ENCODE results near the gene CYTIP. TPM values are rescaled to one million over a fixed set of nuclear protein-coding genes. Genes with fewer than 3 reads are reported as not detected.

CYTIP gene
- total RNA-seq, 2 donors from 2014 or later = 0.31 TPM; not detected in 1

DNA sequence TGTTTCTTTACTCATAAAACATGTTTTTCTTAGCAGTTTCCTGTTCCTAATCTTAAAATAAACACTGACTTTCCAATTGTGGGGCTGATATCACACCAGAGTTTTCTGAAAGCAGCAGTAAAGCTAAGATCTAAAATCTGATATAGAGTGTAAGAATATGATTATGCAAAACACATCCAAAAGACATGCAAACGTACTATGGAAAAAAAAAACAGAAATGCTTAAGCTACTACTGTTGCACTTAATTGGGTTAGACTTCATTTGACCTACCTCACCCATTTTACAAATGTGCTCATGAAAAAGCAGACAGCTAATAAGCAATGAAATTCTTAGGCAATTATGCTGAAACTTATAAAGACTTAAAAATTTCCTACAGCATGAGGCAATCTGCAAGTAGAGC, 10.5 kb downstream of the CYTIP start:
- H3K4me1 ChIP-seq (ENCODE audit: control insufficient read depth, insufficient read depth, low read length) = peaks cover 4% of the 10 kb centered on the region
- DNase-seq = no peak
- H3K9ac ChIP-seq (ENCODE audit: extremely low read depth, low read length, poor library complexity, severe bottlenecking) = no peak overlapping the region
- Mint-ChIP-seq H3K36me3 (ENCODE audit: low read depth) (no peaks in the 10 kb centered on the region), H3K27ac (no peak overlapping the region), H3K4me1 (peaks cover 20% of the 10 kb centered on the region), H3K4me3 (no peak overlapping the region), H3K27me3 (ENCODE audit: insufficient read depth) (no peaks in the 10 kb centered on the region), H3K9me3 (no peaks in the 10 kb centered on the region)
- TF ChIP-seq, protein P1, sequence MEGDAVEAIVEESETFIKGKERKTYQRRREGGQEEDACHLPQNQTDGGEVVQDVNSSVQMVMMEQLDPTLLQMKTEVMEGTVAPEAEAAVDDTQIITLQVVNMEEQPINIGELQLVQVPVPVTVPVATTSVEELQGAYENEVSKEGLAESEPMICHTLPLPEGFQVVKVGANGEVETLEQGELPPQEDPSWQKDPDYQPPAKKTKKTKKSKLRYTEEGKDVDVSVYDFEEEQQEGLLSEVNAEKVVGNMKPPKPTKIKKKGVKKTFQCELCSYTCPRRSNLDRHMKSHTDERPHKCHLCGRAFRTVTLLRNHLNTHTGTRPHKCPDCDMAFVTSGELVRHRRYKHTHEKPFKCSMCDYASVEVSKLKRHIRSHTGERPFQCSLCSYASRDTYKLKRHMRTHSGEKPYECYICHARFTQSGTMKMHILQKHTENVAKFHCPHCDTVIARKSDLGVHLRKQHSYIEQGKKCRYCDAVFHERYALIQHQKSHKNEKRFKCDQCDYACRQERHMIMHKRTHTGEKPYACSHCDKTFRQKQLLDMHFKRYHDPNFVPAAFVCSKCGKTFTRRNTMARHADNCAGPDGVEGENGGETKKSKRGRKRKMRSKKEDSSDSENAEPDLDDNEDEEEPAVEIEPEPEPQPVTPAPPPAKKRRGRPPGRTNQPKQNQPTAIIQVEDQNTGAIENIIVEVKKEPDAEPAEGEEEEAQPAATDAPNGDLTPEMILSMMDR (conservative IDR thresholded peaks at IDR 0.05) = no peak
- no peaks in the 10 kb centered on the region for H3K9me3 ChIP-seq (ENCODE audit: control insufficient read depth, low read length)
- no peaks in the 10 kb centered on the region for H3K36me3 ChIP-seq (ENCODE audit: control insufficient read depth, insufficient read depth, low read length)
- H3K4me3 ChIP-seq (ENCODE audit: low read length) = no peak overlapping the region
- H3K27ac ChIP-seq (ENCODE audit: low read depth, low read length) = no peak overlapping the region
- H3K27me3 ChIP-seq (ENCODE audit: control insufficient read depth, insufficient read depth, low read length, poor library complexity, severe bottlenecking) = no peaks in the 10 kb centered on the region
- WGBS, 2 experiments (ENCODE audit: insufficient coverage in 1 of 2, insufficient read length in 1 of 2) = 71% methylated on average over 1 of the region's 1 CpG; no CpG with 5 or more reads in 1 of the 2 experiments

DNA sequence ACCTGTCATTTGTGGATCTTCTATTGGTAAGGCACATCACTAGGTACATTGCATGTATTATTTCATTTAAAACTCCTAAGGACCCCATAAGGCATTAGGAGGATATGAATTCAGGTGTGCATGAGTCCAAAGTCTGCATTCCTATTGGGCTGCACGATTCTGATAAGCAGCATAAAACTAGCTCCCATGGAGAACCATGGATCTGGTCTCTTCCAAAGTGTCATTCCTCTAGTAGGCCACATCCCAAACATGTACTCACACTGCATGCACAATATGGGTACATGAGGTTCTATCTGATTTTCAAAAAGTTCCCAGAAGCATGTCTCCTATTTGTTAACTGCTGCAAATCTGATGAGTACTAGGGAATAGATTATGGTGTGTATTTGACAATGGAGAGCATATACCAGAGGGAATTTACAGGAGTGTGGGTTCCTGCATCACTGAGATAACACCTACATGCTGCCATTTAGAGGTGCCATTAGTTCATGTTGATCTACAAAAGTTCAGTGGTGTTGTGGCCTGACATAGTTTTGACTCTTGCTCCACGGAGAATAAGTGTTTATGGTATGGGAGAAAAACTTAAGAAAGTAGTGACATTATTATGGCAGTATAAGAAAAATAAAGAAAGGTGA, 11.3 kb downstream of the CYTIP start:
- H3K27ac Mint-ChIP-seq = no peak overlapping the region
- Histone ChIP-seq H3K9ac (ENCODE audit: extremely low read depth, low read length, poor library complexity, severe bottlenecking) (no peak overlapping the region), H3K4me1 (ENCODE audit: control insufficient read depth, insufficient read depth, low read length) (peaks cover 4% of the 10 kb centered on the region), H3K9me3 (ENCODE audit: control insufficient read depth, low read length) (no peaks in the 10 kb centered on the region), H3K27me3 (ENCODE audit: control insufficient read depth, insufficient read depth, low read length, poor library complexity, severe bottlenecking) (no peaks in the 10 kb centered on the region), H3K4me3 (ENCODE audit: low read length) (no peak overlapping the region), H3K27ac (ENCODE audit: low read depth, low read length) (no peak overlapping the region), H3K36me3 (ENCODE audit: control insufficient read depth, insufficient read depth, low read length) (no peaks in the 10 kb centered on the region)
- no peak overlapping the region for H3K4me3 Mint-ChIP-seq
- TF ChIP-seq, protein P1 (conservative IDR thresholded peaks at IDR 0.05) = no peak
- H3K9me3 Mint-ChIP-seq = no peaks in the 10 kb centered on the region
- H3K27me3 Mint-ChIP-seq (ENCODE audit: insufficient read depth) = no peaks in the 10 kb centered on the region
- H3K36me3 Mint-ChIP-seq (ENCODE audit: low read depth) = no peaks in the 10 kb centered on the region
- peaks cover 20% of the 10 kb centered on the region for H3K4me1 Mint-ChIP-seq
- DNase-seq = no peak
- 90 to 98% methylated on average over 2 of the region's 2 CpGs for WGBS, 2 experiments (ENCODE audit: insufficient coverage in 1 of 2, insufficient read length in 1 of 2)

DNA sequence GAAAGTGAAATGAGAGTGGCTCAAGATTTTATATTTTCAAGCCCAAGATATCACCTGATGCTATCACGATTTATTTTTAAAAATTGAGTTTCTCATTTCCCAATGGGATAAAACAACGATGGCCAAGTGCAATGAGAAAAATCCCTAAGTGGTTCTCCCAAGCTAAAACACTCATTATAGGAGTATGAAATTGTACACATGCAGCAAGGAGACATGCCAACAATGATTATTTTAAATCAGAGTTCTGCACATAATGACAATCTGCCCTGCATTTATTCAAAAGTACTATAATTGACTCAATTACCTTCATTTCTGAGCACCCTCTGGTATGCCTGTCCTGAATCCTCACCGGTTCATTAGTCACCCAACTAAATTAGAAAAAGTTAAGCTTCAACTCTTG, 12.7 kb downstream of the CYTIP start:
- Mint-ChIP-seq H3K9me3 (peaks cover 6% of the 10 kb centered on the region), H3K4me3 (no peak overlapping the region)
- 93 to 100% methylated on average over 2 to 3 of the region's 3 CpGs for WGBS, 2 experiments (ENCODE audit: insufficient coverage in 1 of 2, insufficient read length in 1 of 2)

More for the DNA sequence above, 12.7 kb downstream of the CYTIP start:
- Mint-ChIP-seq H3K36me3 (ENCODE audit: low read depth) (peaks cover 2% of the 10 kb centered on the region), H3K27ac (no peak overlapping the region), H3K4me1 (peaks cover 20% of the 10 kb centered on the region), H3K27me3 (ENCODE audit: insufficient read depth) (no peaks in the 10 kb centered on the region)
- no peak for DNase-seq
- H3K27me3 ChIP-seq (ENCODE audit: control insufficient read depth, insufficient read depth, low read length, poor library complexity, severe bottlenecking) = no peaks in the 10 kb centered on the region
- no peak overlapping the region for H3K9ac ChIP-seq (ENCODE audit: extremely low read depth, low read length, poor library complexity, severe bottlenecking)
- peaks cover 9% of the 10 kb centered on the region for H3K9me3 ChIP-seq (ENCODE audit: control insufficient read depth, low read length)
- TF ChIP-seq, protein P1 (conservative IDR thresholded peaks at IDR 0.05) = no peak
- H3K4me1 ChIP-seq (ENCODE audit: control insufficient read depth, insufficient read depth, low read length) = peaks cover 4% of the 10 kb centered on the region
- H3K4me3 ChIP-seq (ENCODE audit: low read length) = no peak overlapping the region
- no peaks in the 10 kb centered on the region for H3K36me3 ChIP-seq (ENCODE audit: control insufficient read depth, insufficient read depth, low read length)
- no peak overlapping the region for H3K27ac ChIP-seq (ENCODE audit: low read depth, low read length)

Measured in endodermal cell (in vitro differentiated cells).